Gastroesophageal sphincter (tissue), 4 donors: Measurements from ENCODE around the gene SETBP1. TPM values are rescaled to one million over a fixed set of nuclear protein-coding genes. Genes with fewer than 3 reads are reported as not detected.

Experiments used
- ATAC-seq: fragments of 150-250 bp; one replicate; pipeline ENCODE4 v1.9.1; 2016; ENCODE audit warnings: mild to moderate bottlenecking, moderate library complexity
- H3K27ac ChIP-seq, 4 donors: fragments of 200-600 bp; sonication (generic) in 3 of 4; 1 replicate in 3 of 4; 2 replicates in 1 of 4; pipeline ENCODE4 v1.5.1; 2016 to 2019
- H3K27me3 ChIP-seq: fragments of 200-600 bp; sonication (generic); one replicate; pipeline ENCODE4 v1.5.1; 2019
- H3K36me3 ChIP-seq, 2 donors: fragments of 200-600 bp; sonication (generic); one replicate each; pipeline ENCODE4 v1.5.1; 2019; ENCODE audit warnings: control low read depth in 1 of 2
- H3K4me1 ChIP-seq, 3 donors: fragments of 200-600 bp; sonication (generic); 1 replicate in 2 of 3; 2 replicates in 1 of 3; pipeline ENCODE4 v1.5.1; 2016 to 2019; ENCODE audit warnings: control low read depth in 2 of 3
- H3K4me3 ChIP-seq, 2 donors: fragments of 200-600 bp; sonication (generic); one replicate each; pipeline ENCODE4 v1.5.1; 2019; ENCODE audit warnings: mild to moderate bottlenecking in 1 of 2, moderate library complexity in 1 of 2
- H3K9me3 ChIP-seq, 3 donors: fragments of 200-600 bp; sonication (generic); one replicate each; pipeline ENCODE4 v1.5.1; 2017 to 2019; ENCODE audit warnings: control low read depth in 2 of 3
- CTCF ChIP-seq, 4 experiments: fragments of 200-600 bp in 2 of 4; fragments of 450-650 bp in 2 of 4; sonication (generic) in 1 of 4; IDR thresholded peaks; one replicate each; pipeline ENCODE4 v1.5.1; 2017 to 2019; ENCODE audit warnings: antibody characterized with exemption in 4 of 4, mild to moderate bottlenecking in 2 of 4, moderate library complexity in 2 of 4
- EP300 ChIP-seq: sonication (generic); formaldehyde crosslinking; IDR thresholded peaks from one replicate; pipeline ENCODE4 v1.6.1; 2017; ENCODE audit warnings: antibody characterized with exemption, mild to moderate bottlenecking
- POLR2A ChIP-seq, 2 donors: fragments of 450-650 bp; IDR thresholded peaks; one replicate each; pipeline ENCODE4 v1.6.1; 2017; ENCODE audit warnings: antibody characterized with exemption in 2 of 2, mild to moderate bottlenecking in 2 of 2, moderate library complexity in 1 of 2
- POLR2AphosphoS5 ChIP-seq: sonication (generic); formaldehyde crosslinking; IDR thresholded peaks from one replicate; pipeline ENCODE4 v1.6.1; 2017; ENCODE audit warnings: antibody characterized with exemption
- WGBS, 2 donors: methylation state at CpG; one replicate each; pipeline ENCODE4 v1.1.5; 2018; ENCODE audit warnings: low coverage in 1 of 2; 5-methylcytosine and 5-hydroxymethylcytosine counted together
- total RNA-seq, 4 donors: library from RNA; depleted of rRNA; stranded (reverse); fragments of >200 nt; gene quantifications; one replicate each; pipeline ENCODE4 v1.1.0, GENCODE V29; 2016

The SETBP1 gene
- total RNA-seq, 4 donors from 2014 or later, result 42.5 to 87.6 (median 67.8) TPM

GRCh38 chr18:44700652-44701051, 20.0 kb downstream of the SETBP1 start:
- peak; percentile 69 for ATAC-seq
- no peaks in the 10 kb centered on the region for H3K27me3 ChIP-seq
- peak overlapping the region; percentile 10 to 22 for H3K4me3 ChIP-seq
- peak overlapping the region; percentile 71 to 83 (median 78) for H3K27ac ChIP-seq
- no peaks in the 10 kb centered on the region for H3K36me3 ChIP-seq
- 30 to 35% methylated on average over 4 to 5 of the region's 5 CpGs for WGBS, 2 donors
- TF ChIP-seq CTCF (IDR thresholded peaks at IDR 0.05) (no peak), POLR2AphosphoS5 (peak; percentile 45)
- no peaks in the 10 kb centered on the region for H3K9me3 ChIP-seq
- H3K4me1 ChIP-seq, result peaks cover 17 to 95% (median 25%) of the 10 kb centered on the region in 3 donors

GRCh38 chr18:44701227-44701626, 20.5 kb downstream of the SETBP1 start:
- 60% methylated on average over 1 of the region's 10 CpGs; no CpG with 5 or more reads in 1 of the 2 donors for WGBS, 2 donors

GRCh38 chr18:44702594-44702993, 21.9 kb downstream of the SETBP1 start:
- 100% methylated on average over 1 of the region's 1 CpG for WGBS, 2 donors
- TF ChIP-seq POLR2AphosphoS5, result no peak
- TF ChIP-seq CTCF (IDR thresholded peaks at IDR 0.05), result no peak
- TF ChIP-seq EP300, result no peak
- TF ChIP-seq POLR2A (IDR thresholded peaks at IDR 0.05), result no peak
- Histone ChIP-seq H3K9me3 (no peaks in the 10 kb centered on the region), H3K27ac (peak overlapping the region in 1 of 4 donors; percentile 83), H3K4me3 (no peak overlapping the region), H3K36me3 (no peaks in the 10 kb centered on the region), H3K4me1 (peaks cover 17 to 95% (median 20%) of the 10 kb centered on the region in 3 donors), H3K27me3 (no peaks in the 10 kb centered on the region)
- ATAC-seq, result no peak

More at GRCh38 chr18:44701227-44701626, 20.5 kb downstream of the SETBP1 start:
- H3K36me3 ChIP-seq, result no peaks in the 10 kb centered on the region
- H3K9me3 ChIP-seq, result no peaks in the 10 kb centered on the region
- no peaks in the 10 kb centered on the region for H3K27me3 ChIP-seq
- TF ChIP-seq EP300 (no peak), POLR2AphosphoS5 (no peak), POLR2A (IDR thresholded peaks at IDR 0.05) (no peak), CTCF (IDR thresholded peaks at IDR 0.05) (no peak)
- H3K27ac ChIP-seq, result peak overlapping the region; percentile 71 to 83 (median 78)
- peak overlapping the region; percentile 10 to 22 for H3K4me3 ChIP-seq
- no peak for ATAC-seq
- peaks cover 17 to 95% (median 21%) of the 10 kb centered on the region in 3 donors for H3K4me1 ChIP-seq

GRCh38 chr18:44704135-44704789, 23.6 kb downstream of the SETBP1 start:
- 91% methylated on average over 1 of the region's 1 CpG; no CpG with 5 or more reads in 1 of the 2 donors for WGBS, 2 donors
- ATAC-seq, result no peak
- H3K4me3 ChIP-seq, result no peak overlapping the region
- no peaks in the 10 kb centered on the region for H3K36me3 ChIP-seq
- TF ChIP-seq POLR2A (IDR thresholded peaks at IDR 0.05) (no peak), EP300 (no peak), POLR2AphosphoS5 (no peak), CTCF (IDR thresholded peaks at IDR 0.05) (no peak)
- H3K9me3 ChIP-seq, result no peaks in the 10 kb centered on the region
- H3K27me3 ChIP-seq, result no peaks in the 10 kb centered on the region
- peaks cover 30 to 97% (median 31%) of the 10 kb centered on the region in 3 donors for H3K4me1 ChIP-seq
- H3K27ac ChIP-seq, result peak overlapping the region in 1 of 4 donors; percentile 22

- no peak for ATAC-seq
- no peaks in the 10 kb centered on the region for H3K36me3 ChIP-seq
- TF ChIP-seq CTCF (IDR thresholded peaks at IDR 0.05), result no peak
- TF ChIP-seq POLR2A (IDR thresholded peaks at IDR 0.05), result no peak
- no peak for TF ChIP-seq POLR2AphosphoS5
- no peak for TF ChIP-seq EP300
- H3K9me3 ChIP-seq, result no peaks in the 10 kb centered on the region
- H3K27ac ChIP-seq, result peak overlapping the region in 2 of 4 donors; percentile 18 to 22
- H3K4me1 ChIP-seq, result peaks cover 31 to 97% (median 34%) of the 10 kb centered on the region in 3 donors
- H3K27me3 ChIP-seq, result no peaks in the 10 kb centered on the region
- no peak overlapping the region for H3K4me3 ChIP-seq
- 58 to 70% methylated on average over 2 of the region's 2 CpGs for WGBS, 2 donors
Observed at GRCh38 chr18:44705075-44705675, 24.5 kb downstream of the SETBP1 start.
